Colonic mucosa (tissue), 4 donors: ENCODE data around the gene TBC1D9. TPM values are rescaled to one million over a fixed set of nuclear protein-coding genes. Genes with fewer than 3 reads are reported as not detected.

Experiments used
- DNase-seq: peaks from one replicate; pipeline ENCODE4 v3.0.0-alpha.2; 2020
- H3K27ac ChIP-seq: fragments of 200-600 bp; one replicate; pipeline ENCODE4 v1.8.0; 2021
- H3K27me3 ChIP-seq: fragments of 200-600 bp; one replicate; pipeline ENCODE4 v1.8.0; 2021
- H3K36me3 ChIP-seq: fragments of 200-600 bp; one replicate; pipeline ENCODE4 v1.8.0; 2021
- H3K4me1 ChIP-seq: fragments of 200-600 bp; one replicate; pipeline ENCODE4 v1.8.0; 2021; ENCODE audit warnings: mild to moderate bottlenecking
- H3K4me3 ChIP-seq: fragments of 200-600 bp; one replicate; pipeline ENCODE4 v1.8.0; 2021
- H3K9ac ChIP-seq, 2 donors: one replicate each; pipeline ENCODE4 v1.7.0; 2013; ENCODE audit warnings: control low read depth in 2 of 2, low read depth in 2 of 2, low read length in 2 of 2
- H3K9me3 ChIP-seq: fragments of 200-600 bp; one replicate; pipeline ENCODE4 v1.8.0; 2021
- intact Hi-C: fragments of 100-400 bp; cut with DNase I; formaldehyde crosslinking; loops from one replicate; pipeline ENCODE4 v1.14.1; 2022
- total RNA-seq, 2 donors: library from RNA; stranded (reverse); fragmentation: NEBNext Ultra II Directional in 1 of 2; extraction: Animal tissue kit (Norgen Biotek cat#: 25700) in 1 of 2; gene quantifications; one replicate each; pipeline ENCODE4 v1.2.1, GENCODE V29; 2021
- TF ChIP-seq, protein P1 (sequence below): fragments of 200-600 bp; IDR thresholded peaks from one replicate; pipeline ENCODE4 v1.8.0; 2022; ENCODE audit warnings: antibody characterized with exemption, mild to moderate bottlenecking
- donor health status: healthy.
- donor health status: DM: no; HTN: no; CAD: no.
- donor health status: DM: no; HTN: no; CAD: no.

Gene TBC1D9
- total RNA-seq, 2 donors from 2014 or later, result 6.8 to 11.6 TPM

DNA sequence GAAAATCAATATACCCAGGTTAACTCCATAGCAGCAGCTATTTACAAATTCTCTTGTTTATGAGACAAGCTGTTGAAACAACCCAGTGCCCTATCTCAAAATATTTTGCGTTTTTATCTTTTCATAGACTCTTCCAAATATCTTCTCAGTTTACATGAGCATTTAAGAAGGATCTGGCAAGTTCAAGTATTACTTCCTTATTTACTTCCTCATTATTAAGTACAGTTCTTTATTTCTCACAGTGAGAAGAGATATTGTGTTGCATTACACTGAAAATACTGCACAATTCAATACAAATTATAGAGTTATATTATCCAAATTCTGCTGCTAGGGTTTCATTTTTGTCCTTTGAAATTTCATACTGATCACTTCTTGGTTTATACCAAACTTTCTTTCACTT is 143.8 kb downstream of the TBC1D9 start:
- Histone ChIP-seq H3K9me3 (no peaks in the 10 kb centered on the region), H3K27me3 (no peaks in the 10 kb centered on the region), H3K4me3 (no peak overlapping the region), H3K4me1 (no peaks in the 10 kb centered on the region), H3K9ac (no peak overlapping the region), H3K27ac (no peak overlapping the region), H3K36me3 (no peaks in the 10 kb centered on the region)
- intact Hi-C loops, result loop anchor here (10.0 kb wide), 1 partner anchor 258 kb away; no protein-coding TSS in a partner anchor
- TF ChIP-seq, protein P1, sequence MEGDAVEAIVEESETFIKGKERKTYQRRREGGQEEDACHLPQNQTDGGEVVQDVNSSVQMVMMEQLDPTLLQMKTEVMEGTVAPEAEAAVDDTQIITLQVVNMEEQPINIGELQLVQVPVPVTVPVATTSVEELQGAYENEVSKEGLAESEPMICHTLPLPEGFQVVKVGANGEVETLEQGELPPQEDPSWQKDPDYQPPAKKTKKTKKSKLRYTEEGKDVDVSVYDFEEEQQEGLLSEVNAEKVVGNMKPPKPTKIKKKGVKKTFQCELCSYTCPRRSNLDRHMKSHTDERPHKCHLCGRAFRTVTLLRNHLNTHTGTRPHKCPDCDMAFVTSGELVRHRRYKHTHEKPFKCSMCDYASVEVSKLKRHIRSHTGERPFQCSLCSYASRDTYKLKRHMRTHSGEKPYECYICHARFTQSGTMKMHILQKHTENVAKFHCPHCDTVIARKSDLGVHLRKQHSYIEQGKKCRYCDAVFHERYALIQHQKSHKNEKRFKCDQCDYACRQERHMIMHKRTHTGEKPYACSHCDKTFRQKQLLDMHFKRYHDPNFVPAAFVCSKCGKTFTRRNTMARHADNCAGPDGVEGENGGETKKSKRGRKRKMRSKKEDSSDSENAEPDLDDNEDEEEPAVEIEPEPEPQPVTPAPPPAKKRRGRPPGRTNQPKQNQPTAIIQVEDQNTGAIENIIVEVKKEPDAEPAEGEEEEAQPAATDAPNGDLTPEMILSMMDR, result no peak
- no peak for DNase-seq

DNA sequence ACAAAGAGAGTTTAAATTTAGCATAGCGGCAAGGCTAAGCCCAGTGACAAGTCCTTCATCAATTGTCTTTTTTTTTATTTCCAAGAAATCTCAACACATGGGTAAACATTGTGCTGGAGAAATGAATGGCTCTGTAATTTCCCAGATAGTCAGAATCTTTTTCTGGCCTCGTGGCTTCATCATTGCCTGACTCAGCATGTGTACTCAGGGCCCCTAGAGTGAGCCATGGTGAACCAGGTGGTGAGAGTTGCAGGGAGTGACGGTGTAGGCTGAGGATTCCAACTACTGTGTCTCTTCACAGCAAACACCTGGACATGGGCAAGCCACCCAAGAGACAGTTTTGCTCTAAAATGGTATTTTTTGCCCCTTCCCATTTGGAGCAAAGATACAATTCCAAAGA is 144.3 kb downstream of the TBC1D9 start:
- Histone ChIP-seq H3K4me3 (no peak overlapping the region), H3K27me3 (no peaks in the 10 kb centered on the region), H3K9me3 (no peaks in the 10 kb centered on the region), H3K4me1 (no peaks in the 10 kb centered on the region), H3K27ac (no peak overlapping the region), H3K36me3 (no peaks in the 10 kb centered on the region), H3K9ac (no peak overlapping the region)
- intact Hi-C loops, result loop anchor here (10.0 kb wide), 1 partner anchor 257 kb away; no protein-coding TSS in a partner anchor
- DNase-seq, result no peak
- TF ChIP-seq, protein P1, result no peak

DNA sequence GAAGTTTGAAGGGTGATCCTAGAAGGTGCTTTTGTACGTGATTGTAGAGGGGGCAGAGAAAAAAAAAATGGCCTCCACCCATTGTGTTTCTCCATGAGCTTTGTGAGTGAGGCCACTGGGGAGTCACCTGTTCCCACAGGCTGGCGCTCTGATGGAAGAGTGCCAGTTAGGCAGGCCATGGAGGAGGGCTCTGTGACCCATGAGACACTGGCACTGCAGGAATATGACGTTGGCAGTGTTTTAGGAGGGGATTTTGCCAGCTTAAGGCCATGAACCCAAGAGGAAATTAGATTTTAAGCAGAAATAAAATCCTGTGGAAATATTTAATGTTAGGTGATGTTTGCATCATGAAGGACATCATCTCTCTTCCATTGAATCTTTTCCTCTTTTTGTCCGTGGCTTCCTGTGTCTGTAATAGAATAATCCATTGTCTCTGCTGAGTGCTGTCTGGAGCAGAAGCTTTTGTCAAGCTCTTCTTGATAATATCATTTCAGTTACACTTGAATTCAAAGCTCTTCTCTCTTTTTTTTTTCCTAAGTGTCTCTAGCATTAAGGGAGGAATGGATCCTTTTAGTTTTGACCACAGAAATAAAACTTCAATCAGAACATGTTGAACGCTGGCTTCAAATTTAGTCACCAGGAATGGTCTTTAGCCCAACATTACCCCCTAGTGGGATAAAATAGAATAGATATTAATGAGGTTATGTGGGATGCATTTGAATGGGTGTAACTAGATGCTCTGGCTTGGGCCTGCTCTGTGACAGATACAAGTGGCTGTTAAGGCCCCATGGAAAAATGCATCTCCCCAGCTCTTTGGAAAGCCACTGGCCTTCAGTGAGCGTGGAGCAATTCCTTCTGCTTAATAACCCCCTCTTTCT is 146.4 kb downstream of the TBC1D9 start:
- intact Hi-C loops, result loop anchor here (10.0 kb wide), 1 partner anchor 255 kb away; no protein-coding TSS in a partner anchor
- H3K9ac ChIP-seq, result no peak overlapping the region

DNA sequence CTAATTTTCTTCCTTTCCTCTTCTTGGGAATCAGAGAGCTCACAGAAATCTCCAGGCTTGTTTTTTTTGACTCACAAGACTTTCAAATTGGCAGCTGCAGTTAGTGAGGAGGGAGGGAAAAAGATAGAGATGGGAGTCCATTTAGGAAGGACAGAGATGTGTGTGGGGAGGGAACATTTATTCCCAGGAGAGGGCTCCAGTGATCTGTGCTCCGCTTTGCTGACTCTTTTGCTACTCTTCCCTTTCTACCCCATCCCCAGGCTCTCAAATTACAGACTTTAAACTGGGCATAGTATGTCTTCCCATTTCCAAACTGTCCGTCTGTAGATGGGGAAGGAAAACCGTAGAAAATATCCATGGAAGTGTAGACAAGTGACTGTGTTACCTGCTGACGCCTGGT is 148.3 kb downstream of the TBC1D9 start:
- intact Hi-C loops, result no loop called here
- TF ChIP-seq, protein P1, result no peak
- no peaks in the 10 kb centered on the region for H3K36me3 ChIP-seq
- no peaks in the 10 kb centered on the region for H3K4me1 ChIP-seq
- no peak for DNase-seq
- H3K9me3 ChIP-seq, result no peaks in the 10 kb centered on the region
- no peak overlapping the region for H3K9ac ChIP-seq
- H3K4me3 ChIP-seq, result no peak overlapping the region
- H3K27me3 ChIP-seq, result no peaks in the 10 kb centered on the region
- no peak overlapping the region for H3K27ac ChIP-seq

More for the DNA sequence above, 146.4 kb downstream of the TBC1D9 start:
- Histone ChIP-seq H3K4me3 (no peak overlapping the region), H3K27ac (no peak overlapping the region), H3K36me3 (no peaks in the 10 kb centered on the region), H3K9me3 (no peaks in the 10 kb centered on the region), H3K27me3 (no peaks in the 10 kb centered on the region), H3K4me1 (no peaks in the 10 kb centered on the region)
- TF ChIP-seq, protein P1, result no peak
- DNase-seq, result no peak

DNA sequence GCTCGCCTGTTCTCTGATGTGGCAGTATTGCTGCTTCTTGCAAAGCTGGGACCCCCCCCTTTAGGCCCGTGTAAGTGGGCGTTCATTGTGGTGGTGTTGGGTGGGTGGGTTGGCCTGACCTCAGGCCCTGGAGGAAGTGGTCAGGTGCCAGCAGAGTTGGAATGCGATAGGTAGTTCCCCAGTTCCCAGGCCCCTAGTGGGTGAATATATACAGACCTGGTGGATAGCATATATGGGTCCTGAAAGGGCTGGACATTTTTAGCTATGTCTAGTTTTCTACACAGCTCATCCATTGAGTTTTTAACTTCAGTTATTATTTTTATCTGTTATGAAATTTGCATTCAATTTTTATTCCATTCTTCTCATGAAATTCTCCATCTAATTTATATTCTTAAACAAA is 151.6 kb downstream of the TBC1D9 start:
- H3K9ac ChIP-seq, result no peak overlapping the region
- H3K36me3 ChIP-seq, result no peaks in the 10 kb centered on the region
- no peaks in the 10 kb centered on the region for H3K9me3 ChIP-seq
- no peak overlapping the region for H3K4me3 ChIP-seq
- intact Hi-C loops, result no loop called here
- H3K27ac ChIP-seq, result no peak overlapping the region
- H3K4me1 ChIP-seq, result no peaks in the 10 kb centered on the region
- TF ChIP-seq, protein P1, result no peak
- no peaks in the 10 kb centered on the region for H3K27me3 ChIP-seq
- no peak for DNase-seq
